ENCODE measurements around the gene NR5A2.

Gene NR5A2

DNA sequence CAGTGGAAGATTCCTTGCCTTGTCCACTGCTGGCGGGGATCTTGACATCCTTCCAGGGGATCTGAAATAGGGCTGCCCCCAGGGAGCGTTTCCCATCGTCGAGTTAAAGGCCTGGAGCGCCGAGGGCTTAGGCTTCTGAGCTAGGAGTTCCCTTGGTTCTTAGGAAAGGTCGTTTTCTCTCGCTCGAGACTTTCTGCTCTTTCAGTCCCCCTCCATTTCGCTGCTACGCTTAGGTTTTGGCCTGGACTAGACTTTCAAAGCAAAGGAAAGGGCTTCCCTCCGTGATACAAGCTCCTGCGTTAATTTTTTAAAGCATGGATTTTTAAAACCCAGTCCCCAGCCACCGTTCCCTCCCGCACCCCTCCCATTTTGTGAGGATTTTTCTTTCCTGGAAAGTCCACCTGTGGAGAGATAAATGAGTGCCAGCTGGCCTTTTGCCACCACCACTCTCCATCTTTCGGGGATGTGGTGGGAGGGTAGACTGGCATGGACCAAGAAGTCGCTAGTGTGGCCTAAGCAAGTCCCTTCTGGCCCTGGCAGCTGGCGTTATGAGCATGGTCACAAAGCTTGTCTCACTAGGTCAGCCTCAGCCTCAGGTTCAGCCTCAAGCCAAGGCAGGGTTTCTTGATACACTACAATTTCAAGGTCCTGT is 9.2 kb downstream of the NR5A2 start:
- DNase-seq = no peak

DNA sequence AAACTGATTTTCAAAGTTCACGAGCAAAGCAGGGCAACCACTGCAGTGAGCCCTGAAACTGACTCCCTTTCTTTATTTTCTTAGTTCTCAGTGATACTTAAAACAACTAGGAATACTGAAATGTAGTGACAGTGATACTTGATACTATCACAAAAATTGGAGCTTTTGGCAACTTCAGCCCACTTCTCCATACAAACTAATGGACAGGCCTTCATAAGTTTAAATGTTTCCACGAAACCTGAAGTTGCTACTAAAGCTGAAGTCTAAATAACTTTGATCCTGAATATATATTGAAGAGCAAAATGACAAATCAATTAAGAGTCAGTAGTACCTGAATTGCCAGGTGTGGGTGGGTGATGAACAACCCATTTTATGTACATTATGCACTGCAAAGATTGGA is 10.0 kb downstream of the NR5A2 start:
- no peak for DNase-seq

DNA sequence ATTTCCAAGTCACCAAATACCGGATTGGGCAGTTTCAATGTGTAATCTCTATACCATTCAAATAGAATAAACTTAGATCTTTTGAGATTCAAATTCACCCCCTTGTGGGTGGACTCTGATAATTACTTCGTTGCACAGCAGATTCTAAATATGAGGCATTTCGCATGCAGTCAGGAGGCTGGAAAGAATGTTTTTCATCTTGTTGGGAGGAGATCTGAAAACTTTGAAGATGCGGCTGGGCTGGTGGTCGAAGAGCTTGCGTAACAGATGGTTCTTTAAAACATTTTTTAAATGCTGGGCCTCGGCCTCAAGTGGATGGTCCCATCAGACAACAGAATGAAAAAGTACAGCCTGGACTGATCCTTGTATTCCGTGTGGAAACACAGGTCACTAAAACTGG is 10.4 kb downstream of the NR5A2 start:
- no peak for DNase-seq

DNA sequence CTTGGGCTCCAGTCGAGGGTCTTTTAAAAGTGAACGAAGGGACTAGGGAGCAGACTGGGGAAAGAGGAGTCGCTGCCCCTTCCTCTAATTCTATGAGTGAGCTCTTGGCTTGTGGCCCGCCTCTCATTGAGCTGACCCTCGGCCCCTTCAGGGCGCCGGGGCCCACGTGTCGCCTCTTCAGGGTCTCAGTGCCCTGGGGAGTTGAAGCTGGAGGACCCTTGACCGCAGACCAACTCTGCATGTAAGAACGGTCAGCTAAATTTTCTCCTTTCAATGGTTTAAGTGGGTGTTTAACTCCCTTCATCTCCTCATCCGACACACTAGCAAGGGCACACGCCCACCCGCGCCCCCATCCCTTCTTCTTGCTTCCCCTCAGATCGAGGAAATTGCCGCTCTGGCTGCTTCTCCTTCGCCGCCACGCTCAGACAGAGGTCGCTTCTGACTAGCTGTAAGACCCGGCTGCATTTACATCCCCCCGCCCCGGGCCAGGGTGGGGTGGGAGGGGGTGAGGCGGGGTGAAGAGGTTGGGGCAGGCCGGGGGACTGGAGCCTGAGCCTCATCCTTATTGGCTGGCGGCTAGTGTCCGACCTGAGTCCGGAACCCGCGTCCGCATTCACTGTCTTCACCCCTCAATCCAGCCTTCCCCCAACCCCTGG is 10.9 kb downstream of the NR5A2 start:
- DNase-seq = no peak

DNA sequence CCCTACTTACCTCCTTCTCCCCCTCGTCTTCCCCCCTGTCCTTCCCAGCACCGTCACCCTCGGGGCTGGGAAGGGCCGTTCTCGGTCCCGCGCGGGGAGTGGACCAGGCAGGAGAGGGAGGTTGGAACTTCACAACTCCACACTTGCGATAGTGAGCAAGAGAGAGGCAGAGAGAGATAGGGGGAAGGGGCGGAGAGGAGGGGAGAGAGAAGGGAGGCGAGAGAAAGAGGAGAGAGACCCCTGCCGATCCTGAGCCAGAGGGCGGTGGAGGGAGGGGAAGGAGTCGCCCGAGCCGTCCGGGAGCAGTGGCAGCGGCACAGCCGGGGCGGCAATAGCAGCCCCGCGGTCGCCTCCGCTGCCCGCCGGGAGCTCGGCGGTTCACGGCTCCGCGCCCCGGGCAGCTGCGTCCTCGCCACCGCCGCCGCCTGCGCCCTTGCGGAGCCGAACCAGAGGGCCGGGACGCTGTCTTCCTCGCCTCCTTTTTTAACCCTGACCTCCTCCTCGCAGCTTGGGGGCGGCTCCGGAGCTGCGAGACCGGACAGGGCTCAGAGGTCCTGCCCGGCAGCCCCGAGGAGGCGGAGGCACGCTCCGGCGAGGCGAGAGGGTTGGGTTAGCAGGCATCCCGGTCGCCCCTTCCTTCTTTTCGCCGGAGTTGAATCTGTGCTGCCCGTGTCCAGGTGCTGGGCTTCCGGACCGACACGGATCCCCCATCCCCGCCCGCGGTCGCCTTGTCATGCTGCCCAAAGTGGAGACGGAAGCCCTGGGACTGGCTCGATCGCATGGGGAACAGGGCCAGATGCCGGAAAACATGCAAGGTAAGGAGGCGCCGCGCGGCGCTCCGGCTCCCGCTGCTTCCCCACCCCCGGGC is 11.7 kb downstream of the NR5A2 start:
- DNase-seq = no peak

- no peak for DNase-seq
Measured at GRCh38 chr1:200039849-200040474, 12.5 kb downstream of the NR5A2 start.

- DNase-seq = no peak
Measured at GRCh38 chr1:200040481-200041138, 13.1 kb downstream of the NR5A2 start.

- no peak for DNase-seq
Measured at GRCh38 chr1:200041337-200042118, 14.0 kb downstream of the NR5A2 start.

DNA sequence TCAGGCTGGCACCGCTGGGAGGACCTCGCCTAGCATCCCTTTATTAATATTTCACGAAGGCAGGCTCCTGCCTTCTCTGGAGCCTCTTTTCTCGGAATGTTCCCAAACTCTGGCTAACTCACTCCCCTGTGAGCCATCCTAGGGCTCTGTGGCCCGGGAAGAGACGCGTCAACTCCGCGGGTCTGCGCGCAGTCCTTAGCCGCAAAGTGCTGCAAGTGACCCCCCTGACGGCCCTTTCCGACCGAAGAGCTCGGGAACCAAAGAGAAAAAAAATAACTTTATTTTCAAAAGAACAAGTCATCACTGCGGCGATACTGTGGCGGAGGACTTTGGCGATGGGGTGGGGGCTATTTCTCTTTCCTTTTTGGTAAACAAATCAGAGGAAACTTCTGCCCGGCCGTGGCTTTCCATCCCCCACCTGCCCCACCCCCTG is 14.6 kb downstream of the NR5A2 start:
- no peak for DNase-seq

DNA sequence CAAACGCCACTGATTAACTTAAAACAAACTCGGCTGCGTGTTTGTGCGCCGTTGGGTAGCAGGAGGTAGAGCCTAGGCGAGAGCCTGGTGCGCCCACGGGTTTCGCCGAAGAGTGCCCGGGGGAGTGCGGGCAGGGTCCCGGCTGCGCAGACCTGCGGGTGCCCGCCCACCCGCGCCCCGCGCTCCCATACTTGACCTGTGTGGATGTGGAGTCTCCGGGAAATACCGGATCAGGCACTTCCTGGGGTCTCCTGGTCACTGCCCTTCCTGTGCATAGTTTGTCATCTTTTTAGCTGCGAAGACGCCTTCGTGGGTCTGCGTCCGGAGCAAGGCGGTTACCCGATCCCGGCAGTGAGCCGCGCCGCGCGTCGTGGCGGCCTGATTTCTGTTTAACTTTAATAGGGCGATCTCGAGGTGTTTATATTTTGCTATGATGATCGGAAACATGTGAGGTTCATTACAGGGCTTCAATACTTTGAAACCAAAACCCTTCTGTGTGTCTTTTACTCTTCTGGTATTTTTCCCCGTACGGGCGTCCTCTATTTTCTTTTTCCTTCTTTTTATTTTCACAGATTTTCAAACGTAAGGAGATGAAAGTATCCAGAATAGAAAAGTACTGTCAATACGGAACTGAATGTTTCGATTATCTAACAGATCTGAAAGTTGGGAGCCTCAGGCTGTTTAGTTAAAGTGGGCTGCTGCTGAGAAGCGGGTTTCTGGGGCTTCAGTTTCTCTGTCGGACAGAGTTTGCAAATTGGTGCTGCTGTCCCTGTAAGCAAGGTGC is 15.2 kb downstream of the NR5A2 start:
- DNase-seq = no peak

- DNase-seq = no peak
Measured at GRCh38 chr1:200043336-200043668, 15.8 kb downstream of the NR5A2 start.

DNA sequence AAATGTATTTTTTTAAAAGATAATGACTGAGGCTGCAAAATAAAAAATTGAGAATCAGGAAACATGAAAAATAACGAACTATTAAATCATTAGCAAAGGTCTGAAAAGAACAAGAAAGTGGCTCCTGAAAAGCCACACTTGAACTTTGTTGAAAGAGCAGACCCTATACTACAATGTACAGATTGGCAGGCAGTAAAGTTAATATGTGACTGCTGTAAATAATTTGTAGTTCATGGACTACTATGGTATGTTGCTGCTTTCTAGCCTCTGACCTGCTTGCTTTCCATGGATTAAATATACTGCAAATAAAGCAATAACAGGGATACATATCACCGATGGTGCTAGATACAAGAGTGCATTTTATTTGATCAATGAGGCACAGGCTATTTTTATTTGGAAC is 18.6 kb downstream of the NR5A2 start:
- no peak for DNase-seq

DNA sequence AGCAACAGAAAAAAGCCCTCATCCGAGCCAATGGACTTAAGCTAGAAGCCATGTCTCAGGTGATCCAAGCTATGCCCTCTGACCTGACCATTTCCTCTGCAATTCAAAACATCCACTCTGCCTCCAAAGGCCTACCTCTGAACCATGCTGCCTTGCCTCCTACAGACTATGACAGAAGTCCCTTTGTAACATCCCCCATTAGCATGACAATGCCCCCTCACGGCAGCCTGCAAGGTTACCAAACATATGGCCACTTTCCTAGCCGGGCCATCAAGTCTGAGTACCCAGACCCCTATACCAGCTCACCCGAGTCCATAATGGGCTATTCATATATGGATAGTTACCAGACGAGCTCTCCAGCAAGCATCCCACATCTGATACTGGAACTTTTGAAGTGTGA is 20.7 kb downstream of the NR5A2 start:
- no peak for DNase-seq

DNA sequence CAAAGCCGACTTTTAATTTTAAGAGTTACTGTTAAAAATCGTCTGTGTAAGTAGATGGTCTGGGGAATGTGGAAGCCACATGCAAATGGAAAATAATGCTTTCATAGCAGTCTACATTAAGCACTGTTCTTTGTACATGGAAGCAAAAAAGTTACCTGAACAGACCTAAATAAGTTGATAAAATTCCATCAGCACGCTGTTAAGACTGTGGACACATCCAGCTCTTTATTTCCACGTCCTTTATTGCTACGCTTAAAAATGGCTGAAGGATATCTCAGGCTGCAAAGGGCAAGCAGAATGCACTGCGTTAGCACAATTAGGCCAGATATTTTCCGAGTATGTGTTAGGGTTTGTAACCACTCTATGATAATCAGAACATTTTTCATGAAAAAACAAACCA is 22.3 kb downstream of the NR5A2 start:
- no peak for DNase-seq

- DNase-seq = no peak
Measured at GRCh38 chr1:200051620-200052019, 24.1 kb downstream of the NR5A2 start.

DNA sequence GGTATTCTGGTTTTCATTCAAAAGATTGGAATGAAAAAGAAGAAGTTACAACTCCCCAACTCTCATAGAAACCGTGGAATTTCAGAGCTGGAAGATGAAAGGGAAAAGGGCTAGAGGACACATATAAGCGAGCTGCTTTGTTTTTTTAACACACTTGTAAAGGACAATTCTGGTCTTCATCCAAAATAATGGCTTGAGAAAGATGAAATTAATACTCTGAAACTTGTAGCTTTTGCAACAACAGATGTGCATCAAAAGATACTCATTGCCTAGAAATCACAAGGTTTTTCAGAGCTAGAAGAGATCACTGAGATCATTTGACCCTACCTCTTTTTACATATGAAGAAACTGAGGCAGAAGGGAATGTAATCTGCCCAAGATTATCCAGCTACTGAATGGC is 25.6 kb downstream of the NR5A2 start:
- DNase-seq = no peak

GRCh38 chr1:200053646-200054045 is 26.1 kb downstream of the NR5A2 start:
- DNase-seq = no peak

- DNase-seq = no peak
Measured at GRCh38 chr1:200058341-200058740, 30.8 kb downstream of the NR5A2 start.

DNA sequence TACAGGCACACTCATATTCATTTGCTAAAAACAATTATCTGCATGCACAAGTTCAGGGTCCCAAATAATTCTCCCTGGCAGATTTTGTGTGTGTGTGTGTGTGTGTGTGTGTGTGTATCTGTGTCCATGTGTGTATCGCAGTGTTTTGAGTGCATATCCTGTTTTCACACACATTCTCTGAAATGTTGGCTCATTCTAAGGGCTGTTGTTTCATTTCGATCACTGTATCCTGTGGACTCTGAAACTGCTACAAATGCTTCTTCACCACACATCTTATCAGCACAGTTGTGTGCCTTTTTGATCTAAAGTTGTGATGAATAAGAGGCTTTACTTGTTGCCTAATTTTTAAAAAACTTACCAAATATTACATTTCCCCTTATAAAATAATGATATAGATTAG is 34.6 kb downstream of the NR5A2 start:
- no peak for DNase-seq

DNA sequence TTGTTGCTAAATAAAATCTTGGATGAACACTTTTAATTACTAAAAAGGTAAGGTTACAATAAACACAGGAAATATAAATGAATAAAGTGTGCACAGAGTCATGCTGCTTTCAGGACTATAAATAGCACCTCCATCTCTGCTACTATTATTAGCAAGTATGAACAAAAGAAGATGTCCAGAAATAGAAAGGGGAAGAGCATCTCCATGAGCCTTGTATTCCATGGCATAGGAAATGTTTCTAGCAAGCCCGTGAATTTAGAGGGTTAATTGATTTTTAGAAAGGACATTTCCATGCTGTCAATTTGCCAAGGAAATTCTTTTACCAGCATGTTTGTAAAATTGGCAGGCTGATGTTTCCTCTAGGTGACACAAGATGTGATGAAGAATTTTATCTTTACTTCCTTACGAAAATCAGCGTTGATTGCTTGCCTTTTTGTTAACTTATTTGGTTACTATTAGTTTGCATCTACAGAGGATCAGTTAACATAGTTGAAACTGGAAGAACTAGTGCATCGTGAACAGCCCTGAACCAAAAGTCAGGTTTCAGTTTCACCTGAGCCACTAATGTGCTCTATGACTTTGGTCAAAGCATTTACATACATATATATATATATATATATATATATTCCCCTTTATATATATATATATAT is 45.3 kb downstream of the NR5A2 start:
- no peak for DNase-seq

- no peak for DNase-seq
Measured at GRCh38 chr1:200073286-200073637, 45.8 kb downstream of the NR5A2 start.
